GM23338 (cell line): ENCODE measurements around the gene WDR11. TPM values are rescaled to one million over a fixed set of nuclear protein-coding genes. Genes with fewer than 3 reads are reported as not detected.
A peak's percentile ranks its signal among the peaks of the same experiment; 100 is the strongest.

ENCODE experiments used
- ATAC-seq: fragments of 200-7000 bp; cut with Tn5 transposase; 3 replicates; pipeline ENCODE4 v1.9.1; 2020
- DNase-seq: peaks from one replicate; pipeline ENCODE4 v3.0.0-alpha.2; 2015; ENCODE audit warnings: low spot score
- H2AFZ ChIP-seq: fragments of 200-600 bp; sonication (generic); 2 replicates; pipeline ENCODE4 v1.8.0; 2016; ENCODE audit warnings: antibody characterized with exemption, mild to moderate bottlenecking, moderate library complexity
- H3F3A ChIP-seq: fragments of 200-600 bp; sonication (generic); replicated peaks from 2 replicates; pipeline ENCODE4 v1.8.0; 2017; ENCODE audit warnings: antibody characterized with exemption, mixed run types, low read depth
- H3K27ac ChIP-seq: fragments of 200-600 bp; sonication (generic); 2 replicates; pipeline ENCODE4 v1.6.1; 2016; ENCODE audit warnings: low read depth
- H3K27me3 ChIP-seq: fragments of 200-600 bp; sonication (generic); 2 replicates; pipeline ENCODE4 v1.8.0; 2016; ENCODE audit warnings: mild to moderate bottlenecking, mixed run types, moderate library complexity; ENCODE audit not compliant: insufficient read depth
- H3K36me3 ChIP-seq: fragments of 200-600 bp; sonication (generic); 2 replicates; pipeline ENCODE4 v1.8.0; 2016; ENCODE audit warnings: mild to moderate bottlenecking; ENCODE audit not compliant: insufficient read depth
- H3K4me1 ChIP-seq: fragments of 200-600 bp; sonication (generic); 2 replicates; pipeline ENCODE4 v1.8.0; 2016; ENCODE audit warnings: mild to moderate bottlenecking, moderate library complexity; ENCODE audit not compliant: insufficient read depth
- H3K4me2 ChIP-seq: fragments of 200-600 bp; sonication (generic); 2 replicates; pipeline ENCODE4 v1.7.1; 2017; ENCODE audit warnings: mixed run types
- H3K4me3 ChIP-seq: fragments of 200-600 bp; sonication (generic); 2 replicates; pipeline ENCODE4 v1.6.1; 2016; ENCODE audit warnings: mixed run types
- H3K79me2 ChIP-seq: fragments of 200-600 bp; sonication (generic); replicated peaks from 2 replicates; pipeline ENCODE4 v1.8.0; 2017; ENCODE audit warnings: mild to moderate bottlenecking; ENCODE audit not compliant: insufficient read depth
- H3K9me2 ChIP-seq: fragments of 200-600 bp; sonication (generic); 2 replicates; pipeline ENCODE4 v1.8.0; 2017; ENCODE audit not compliant: insufficient read depth
- H4K20me1 ChIP-seq: fragments of 200-600 bp; sonication (generic); replicated peaks from 2 replicates; pipeline ENCODE4 v1.8.0; 2017; ENCODE audit warnings: mild to moderate bottlenecking; ENCODE audit not compliant: insufficient read depth
- H3K27ac Mint-ChIP-seq: 2 replicates; pipeline ENCODE4 v1.8.0; 2020; ENCODE audit warnings: inconsistent platforms, mild to moderate bottlenecking, moderate library complexity, mixed read lengths
- H3K27me3 Mint-ChIP-seq: 3 replicates; pipeline ENCODE4 v1.8.0; 2022; ENCODE audit warnings: low read depth, mild to moderate bottlenecking, moderate library complexity, mixed read lengths, inconsistent platforms; ENCODE audit not compliant: insufficient read depth, poor library complexity
- H3K36me3 Mint-ChIP-seq: 3 replicates; pipeline ENCODE4 v1.8.0; 2021; ENCODE audit warnings: low read depth, mild to moderate bottlenecking, inconsistent platforms, moderate library complexity, mixed read lengths
- H3K4me1 Mint-ChIP-seq: 3 replicates; pipeline ENCODE4 v1.8.0; 2020; ENCODE audit warnings: mild to moderate bottlenecking, inconsistent platforms, mixed read lengths
- H3K4me3 Mint-ChIP-seq: 3 replicates; pipeline ENCODE4 v1.8.0; 2021; ENCODE audit warnings: moderate library complexity, mild to moderate bottlenecking, inconsistent platforms, mixed read lengths
- H3K9me3 Mint-ChIP-seq: 3 replicates; pipeline ENCODE4 v1.8.0; 2020; ENCODE audit warnings: moderate library complexity, mild to moderate bottlenecking, inconsistent platforms, mixed read lengths
- CREB1 ChIP-seq: fragments of 250-450 bp; sonication (Bioruptor Pico); IDR thresholded peaks from 2 replicates; pipeline ENCODE4 v1.5.0; 2020; ENCODE audit warnings: low read depth, mild to moderate bottlenecking, moderate library complexity
- CTCF ChIP-seq, 2 experiments: fragments of 200-600 bp in 1 of 2; sonication (generic) in 1 of 2; conservative IDR thresholded peaks; 2 replicates each; pipeline versions ENCODE4 v1.5.1 to v1.6.1; 2016 to 2017; ENCODE audit warnings: antibody characterized with exemption in 2 of 2, low read depth in 2 of 2, mild to moderate bottlenecking in 2 of 2, moderate library complexity in 1 of 2
- ETS1 ChIP-seq: IDR thresholded peaks from 2 replicates; pipeline ENCODE4 v1.6.1; 2016; ENCODE audit warnings: antibody characterized with exemption
- NANOG ChIP-seq: IDR thresholded peaks from 2 replicates; pipeline ENCODE4 v1.6.1; 2016; ENCODE audit warnings: antibody characterized with exemption, borderline replicate concordance
- POLR2AphosphoS5 ChIP-seq: IDR thresholded peaks from 2 replicates; pipeline ENCODE4 v1.6.1; 2016; ENCODE audit warnings: antibody characterized with exemption, low read depth
- ZNF114 ChIP-seq: fragments of 250-450 bp; sonication (Bioruptor Pico); IDR thresholded peaks from 2 replicates; pipeline ENCODE4 v1.5.0; 2020; ENCODE audit warnings: mild to moderate bottlenecking, moderate library complexity
- ZNF331 ChIP-seq: fragments of 250-450 bp; sonication (Bioruptor Pico); IDR thresholded peaks from 2 replicates; pipeline ENCODE4 v1.5.0; 2020; ENCODE audit warnings: low read depth, mild to moderate bottlenecking, moderate library complexity
- polyA plus RNA-seq: library from polyadenylated mRNA; unstranded; fragments of >200 nt; fragmentation: Nextera tagmentation; extraction: Ambion mirVana; gene quantifications from 2 replicates; pipeline ENCODE4 v1.2.1, GENCODE V29; 2016
- total RNA-seq: library from RNA; depleted of rRNA; stranded (reverse); fragments of >200 nt; shearing (Covaris generic); gene quantifications from 2 replicates; pipeline ENCODE4 v1.2.3, GENCODE V29; 2014

Gene WDR11
- total and polyA plus RNA-seq, 2 experiments from 2014 or later, result 19.7 to 74.4 TPM

- Histone ChIP-seq H2AFZ (peak overlapping the region; percentile 53; the same call in 1 of the 2 replicates), H3K27ac (no peak overlapping the region), H3K36me3 (no peaks in the 10 kb centered on the region), H3K27me3 (no peaks in the 10 kb centered on the region), H3F3A (no peaks in the 10 kb centered on the region), H3K4me3 (no peak overlapping the region), H3K4me1 (no peaks in the 10 kb centered on the region; the same call in 1 of the 2 replicates), H3K79me2 (no peaks in the 10 kb centered on the region), H3K9me2 (no peaks in the 10 kb centered on the region), H4K20me1 (no peaks in the 10 kb centered on the region), H3K4me2 (no peak overlapping the region)
- ATAC-seq, result no peak
- Mint-ChIP-seq H3K4me1 (peaks cover 10% of the 10 kb centered on the region), H3K27me3 (peaks cover 1% of the 10 kb centered on the region), H3K27ac (no peak overlapping the region), H3K9me3 (no peaks in the 10 kb centered on the region), H3K36me3 (no peaks in the 10 kb centered on the region), H3K4me3 (no peak overlapping the region)
- TF ChIP-seq ZNF114 (CRISPR knock-in tag) (no peak), ZNF331 (CRISPR knock-in tag) (no peak), CREB1 (CRISPR knock-in tag) (no peak), POLR2AphosphoS5 (no peak), NANOG (no peak)
- no peak for DNase-seq
These were observed 38.1 kb upstream of the WDR11 start for GRCh38 chr10:120813085-120813484.

- Histone ChIP-seq H3K27me3 (no peaks in the 10 kb centered on the region), H3K79me2 (no peaks in the 10 kb centered on the region), H3K4me3 (no peak overlapping the region), H3K9me2 (peaks cover 7% of the 10 kb centered on the region; the same call in 1 of the 2 replicates), H3F3A (no peaks in the 10 kb centered on the region), H3K36me3 (no peaks in the 10 kb centered on the region), H3K4me1 (no peaks in the 10 kb centered on the region), H3K4me2 (no peak overlapping the region), H3K27ac (no peak overlapping the region), H2AFZ (0 out of 2 replicates have a peak overlapping the region, but pooled peaks have one; percentile 3), H4K20me1 (no peaks in the 10 kb centered on the region)
- TF ChIP-seq POLR2AphosphoS5 (no peak), CTCF (conservative IDR thresholded peaks at IDR 0.05; ENCODE audit: low read depth in 2 of 2) (peak in 1 of 2 experiments; percentile 14; a peak in 1 of 4 replicates)
- Mint-ChIP-seq H3K9me3 (no peaks in the 10 kb centered on the region), H3K4me3 (no peak overlapping the region), H3K4me1 (peaks cover 6% of the 10 kb centered on the region; the same call in 2 of the 3 replicates), H3K36me3 (no peaks in the 10 kb centered on the region), H3K27ac (no peak overlapping the region), H3K27me3 (peaks cover 2% of the 10 kb centered on the region)
- DNase-seq (peak; percentile 67), ATAC-seq (peak; percentile 95)
These were observed 32.9 kb upstream of the WDR11 start for GRCh38 chr10:120818301-120818700.

- H3K9me2 ChIP-seq, result peaks cover 7% of the 10 kb centered on the region; the same call in 1 of the 2 replicates
- H3F3A ChIP-seq, result no peaks in the 10 kb centered on the region
- H2AFZ ChIP-seq, result no peak overlapping the region
- H4K20me1 ChIP-seq, result no peaks in the 10 kb centered on the region
- Mint-ChIP-seq H3K9me3 (no peaks in the 10 kb centered on the region), H3K27me3 (peaks cover 2% of the 10 kb centered on the region), H3K36me3 (no peaks in the 10 kb centered on the region), H3K4me1 (peaks cover 6% of the 10 kb centered on the region; the same call in 2 of the 3 replicates), H3K27ac (no peak overlapping the region), H3K4me3 (no peak overlapping the region)
- DNase-seq, result no peak
- ATAC-seq, result no peak
- no peaks in the 10 kb centered on the region for H3K36me3 ChIP-seq
- H3K27ac ChIP-seq, result no peak overlapping the region
- no peaks in the 10 kb centered on the region for H3K27me3 ChIP-seq
- H3K4me1 ChIP-seq, result no peaks in the 10 kb centered on the region
- H3K4me3 ChIP-seq, result no peak overlapping the region
- H3K79me2 ChIP-seq, result no peaks in the 10 kb centered on the region
- H3K4me2 ChIP-seq, result no peak overlapping the region
- TF ChIP-seq ETS1 (no peak), POLR2AphosphoS5 (no peak), CREB1 (CRISPR knock-in tag) (no peak), CTCF (conservative IDR thresholded peaks at IDR 0.05; ENCODE audit: low read depth in 2 of 2) (no peak)
These were observed 31.8 kb upstream of the WDR11 start for GRCh38 chr10:120819366-120819765.
